BLaER1 (cell line): ENCODE measurements around the gene IL31.

Source experiments
- H3K27ac ChIP-seq: shearing (Covaris generic); formaldehyde crosslinking; 2 replicates; pipeline ENCODE4 v1.8.1; 2022
- H3K27me3 ChIP-seq: shearing (Covaris generic); formaldehyde crosslinking; 2 replicates; pipeline ENCODE4 v1.8.1; 2022
- H3K36me3 ChIP-seq: shearing (Covaris generic); formaldehyde crosslinking; 2 replicates; pipeline ENCODE4 v1.8.1; 2022
- H3K4me1 ChIP-seq: shearing (Covaris generic); formaldehyde crosslinking; 2 replicates; pipeline ENCODE4 v1.8.1; 2022
- H3K4me2 ChIP-seq: shearing (Covaris generic); formaldehyde crosslinking; 2 replicates; pipeline ENCODE4 v1.8.1; 2022
- H3K4me3 ChIP-seq: shearing (Covaris generic); formaldehyde crosslinking; 2 replicates; pipeline ENCODE4 v1.8.1; 2022
- H3K9ac ChIP-seq: shearing (Covaris generic); formaldehyde crosslinking; 2 replicates; pipeline ENCODE4 v1.8.1; 2022
- H3K9me3 ChIP-seq: shearing (Covaris generic); formaldehyde crosslinking; 2 replicates; pipeline ENCODE4 v1.8.1; 2022
- H4K20me1 ChIP-seq: shearing (Covaris generic); formaldehyde crosslinking; 2 replicates; pipeline ENCODE4 v1.8.1; 2022
- Cebpa-rat ChIP-seq: shearing (Covaris generic); IDR thresholded peaks from 2 replicates; pipeline ENCODE4 v1.8.1; 2022

IL31 gene

DNA sequence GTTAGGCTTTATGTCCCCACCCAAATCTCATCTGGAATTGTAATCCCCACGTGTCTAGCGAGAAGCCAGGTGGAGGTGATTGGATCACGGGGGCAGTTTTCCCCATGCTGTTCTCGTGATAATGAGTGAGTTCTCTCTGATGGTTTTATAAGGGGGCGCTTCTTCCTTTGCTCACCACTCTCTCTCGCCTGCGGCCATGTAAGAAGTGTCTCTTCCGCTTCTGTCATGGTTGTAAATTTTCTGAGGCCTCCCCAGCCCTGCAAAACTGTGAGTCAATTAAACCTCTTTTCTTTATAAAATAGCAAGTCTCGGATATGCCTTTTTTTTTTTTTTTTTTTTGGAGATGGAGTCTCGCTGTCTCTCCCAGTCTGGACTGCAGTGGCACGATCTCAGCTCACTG, 13.3 kb downstream of the IL31 start:
- Histone ChIP-seq H3K9me3 (no peaks in the 10 kb centered on the region), H4K20me1 (no peaks in the 10 kb centered on the region), H3K36me3 (no peaks in the 10 kb centered on the region), H3K4me3 (no peak overlapping the region), H3K4me1 (peaks cover 21% of the 10 kb centered on the region), H3K4me2 (no peak overlapping the region), H3K27me3 (no peaks in the 10 kb centered on the region), H3K9ac (no peak overlapping the region), H3K27ac (no peak overlapping the region)
- TF ChIP-seq Cebpa-rat = no peak

DNA sequence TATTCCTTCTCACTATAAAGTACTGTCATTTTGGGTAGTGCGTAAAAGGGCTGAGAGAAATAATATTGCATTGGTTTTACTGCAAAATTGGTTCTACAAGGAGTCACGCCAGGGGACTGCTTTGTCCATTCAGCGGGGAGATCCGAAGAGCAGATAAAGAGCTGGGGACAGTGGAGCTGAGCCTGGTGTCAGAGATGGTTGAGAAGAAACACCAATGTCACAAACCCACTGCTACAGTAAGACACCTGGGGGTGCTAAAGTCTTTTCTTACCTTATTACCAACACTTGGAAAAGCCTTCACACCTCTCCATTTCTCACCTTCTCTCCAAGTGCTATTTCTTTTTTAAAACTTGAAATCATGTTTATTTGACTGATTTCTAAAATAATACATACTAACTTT, 14.1 kb downstream of the IL31 start:
- H3K9me3 ChIP-seq = no peaks in the 10 kb centered on the region

DNA sequence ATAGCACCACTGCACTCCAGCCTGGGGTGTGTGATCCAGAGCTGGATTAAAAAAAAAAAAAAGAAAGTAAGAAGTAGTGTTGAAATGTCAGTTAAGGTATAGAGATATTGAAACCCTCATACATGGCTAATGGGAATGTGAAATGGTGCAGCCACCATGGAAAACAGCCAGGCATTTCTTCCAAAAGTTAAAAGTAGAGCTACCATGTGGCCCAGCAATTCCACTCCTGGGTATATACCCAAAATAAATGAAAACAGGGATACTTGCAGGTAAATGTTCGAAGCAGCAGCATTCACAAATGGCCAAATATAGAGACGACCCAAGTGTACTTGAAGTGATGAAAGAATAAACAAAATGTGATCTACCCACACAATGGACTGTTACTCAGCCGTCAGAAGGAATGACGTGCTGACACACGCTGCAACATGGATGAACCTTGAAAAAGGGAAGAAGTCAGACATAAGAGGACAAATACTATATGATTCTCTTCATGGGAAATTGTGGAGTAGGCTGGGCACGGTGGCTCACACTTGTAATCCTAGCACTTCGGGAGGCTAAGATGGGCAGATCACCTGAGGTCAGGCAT, 15.2 kb downstream of the IL31 start:
- Histone ChIP-seq H3K9ac (no peak overlapping the region), H3K36me3 (peaks cover 4% of the 10 kb centered on the region; the same call in 1 of the 2 replicates), H3K9me3 (no peaks in the 10 kb centered on the region)

More for the DNA sequence above, 14.1 kb downstream of the IL31 start:
- peaks cover 21% of the 10 kb centered on the region for H3K4me1 ChIP-seq
- no peak overlapping the region for H3K4me3 ChIP-seq
- no peaks in the 10 kb centered on the region for H3K27me3 ChIP-seq
- H3K9ac ChIP-seq = no peak overlapping the region
- no peak overlapping the region for H3K27ac ChIP-seq
- no peak overlapping the region for H3K4me2 ChIP-seq
- H4K20me1 ChIP-seq = no peaks in the 10 kb centered on the region
- TF ChIP-seq Cebpa-rat = no peak
- peaks cover 4% of the 10 kb centered on the region; the same call in 1 of the 2 replicates for H3K36me3 ChIP-seq

DNA sequence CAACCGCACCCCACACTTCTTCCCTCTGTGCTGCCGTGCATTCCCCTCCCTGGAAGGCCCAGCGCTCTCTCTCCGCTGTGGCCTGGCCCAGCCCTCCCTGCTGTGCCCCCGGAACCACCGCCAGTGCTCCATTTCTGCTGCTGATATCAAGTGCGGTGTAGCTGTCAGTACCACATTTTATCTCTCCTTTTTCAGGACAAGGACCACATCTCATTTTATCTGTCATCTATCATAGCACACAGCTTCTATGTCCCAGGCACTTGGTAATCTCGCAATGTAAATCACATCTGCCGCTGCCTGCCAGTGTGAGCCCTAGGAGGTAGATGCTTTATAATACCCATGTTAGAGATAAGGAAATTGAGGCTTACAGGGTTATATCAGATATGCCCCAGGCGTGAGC, 18.3 kb downstream of the IL31 start:
- no peak overlapping the region for H3K4me3 ChIP-seq
- peaks cover 4% of the 10 kb centered on the region; the same call in 1 of the 2 replicates for H3K36me3 ChIP-seq
- H3K4me2 ChIP-seq = no peak overlapping the region
- no peaks in the 10 kb centered on the region for H3K27me3 ChIP-seq
- H3K9me3 ChIP-seq = no peaks in the 10 kb centered on the region
- no peak for TF ChIP-seq Cebpa-rat
- H4K20me1 ChIP-seq = no peaks in the 10 kb centered on the region
- peaks cover 26% of the 10 kb centered on the region for H3K4me1 ChIP-seq
- no peak overlapping the region for H3K27ac ChIP-seq
- H3K9ac ChIP-seq = no peak overlapping the region

More for the DNA sequence above, 15.2 kb downstream of the IL31 start:
- Histone ChIP-seq H3K27me3 (no peaks in the 10 kb centered on the region), H4K20me1 (no peaks in the 10 kb centered on the region), H3K4me3 (no peak overlapping the region), H3K4me2 (no peak overlapping the region), H3K4me1 (peaks cover 21% of the 10 kb centered on the region), H3K27ac (no peak overlapping the region)
- no peak for TF ChIP-seq Cebpa-rat

DNA sequence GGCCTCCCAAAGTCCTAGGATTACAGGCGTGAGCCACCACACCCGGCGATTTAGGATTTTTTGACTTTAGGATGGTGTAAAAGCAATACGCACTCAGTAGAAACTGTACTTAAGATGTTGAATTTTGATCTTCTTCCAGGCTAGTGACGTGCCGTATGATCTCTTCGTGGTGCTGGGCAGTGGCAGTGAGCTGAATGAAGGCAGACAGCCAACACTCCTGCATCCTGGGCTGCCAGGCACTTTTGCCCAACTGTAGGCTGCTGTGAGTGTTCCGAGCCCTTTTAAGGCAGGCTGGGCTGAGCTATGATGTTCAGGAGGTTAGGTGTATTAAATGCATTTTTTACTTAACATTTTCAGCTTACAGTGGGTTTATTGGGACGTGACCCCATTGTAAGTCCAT, 21.3 kb downstream of the IL31 start:
- Histone ChIP-seq H3K9me3 (no peaks in the 10 kb centered on the region), H3K27ac (no peak overlapping the region), H3K4me1 (peaks cover 12% of the 10 kb centered on the region), H3K9ac (no peak overlapping the region), H4K20me1 (peaks cover 16% of the 10 kb centered on the region), H3K27me3 (no peaks in the 10 kb centered on the region), H3K36me3 (peaks cover 7% of the 10 kb centered on the region; the same call in 1 of the 2 replicates), H3K4me3 (no peak overlapping the region), H3K4me2 (no peak overlapping the region)
- no peak for TF ChIP-seq Cebpa-rat

DNA sequence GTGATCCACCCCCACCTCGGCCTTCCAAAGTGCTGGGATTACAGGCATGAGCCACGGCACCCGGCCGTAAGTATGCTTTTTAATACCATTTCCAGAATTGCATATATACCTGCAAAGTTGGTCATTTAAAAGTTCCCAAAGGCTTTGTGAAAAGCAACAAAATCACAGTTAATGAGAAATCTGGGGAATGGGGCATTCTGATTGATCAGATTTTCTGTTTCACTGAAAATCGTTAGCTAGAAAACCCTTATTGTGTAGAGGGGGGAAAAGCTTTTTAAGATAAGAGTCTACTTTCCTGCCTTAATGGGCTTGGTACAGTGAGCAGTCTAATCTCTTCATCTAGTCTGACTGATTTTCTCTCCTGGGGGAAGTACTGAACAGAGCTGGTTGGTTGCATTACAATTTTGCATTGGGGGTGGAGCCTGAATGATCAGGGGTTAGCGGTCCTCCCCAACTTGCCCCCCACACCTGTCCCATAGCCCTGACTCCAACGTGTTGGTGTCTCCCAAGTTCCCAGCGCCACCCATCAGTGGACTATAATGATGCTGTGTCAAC, 23.8 kb downstream of the IL31 start:
- Histone ChIP-seq H3K4me2 (no peak overlapping the region), H3K27me3 (no peaks in the 10 kb centered on the region)
- TF ChIP-seq Cebpa-rat = no peak

DNA sequence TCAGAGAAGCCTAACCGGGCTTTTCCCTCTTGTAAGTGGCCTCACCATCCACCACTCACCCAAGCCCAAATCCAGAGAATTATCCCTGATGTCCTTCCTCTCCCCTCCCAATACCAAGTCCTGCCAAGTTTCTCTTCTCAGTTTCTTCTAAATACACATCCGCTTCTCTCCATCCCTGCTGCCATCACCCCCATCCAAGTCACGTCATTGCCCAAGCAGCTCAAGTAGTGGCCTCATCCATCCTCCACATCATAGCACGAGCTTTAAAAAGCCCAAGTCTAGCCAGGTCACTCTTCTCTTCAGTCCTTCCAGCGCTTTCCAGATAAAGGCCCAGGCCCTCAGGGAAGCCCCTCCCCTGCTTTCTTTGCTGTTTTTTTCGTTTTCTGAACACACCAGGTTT, 25.4 kb downstream of the IL31 start:
- H3K4me1 ChIP-seq = peaks cover 11% of the 10 kb centered on the region
- H4K20me1 ChIP-seq = peaks cover 57% of the 10 kb centered on the region
- TF ChIP-seq Cebpa-rat = no peak
- H3K9ac ChIP-seq = no peak overlapping the region
- no peak overlapping the region for H3K4me2 ChIP-seq
- peaks cover 38% of the 10 kb centered on the region for H3K36me3 ChIP-seq
- H3K27me3 ChIP-seq = no peaks in the 10 kb centered on the region
- H3K4me3 ChIP-seq = no peak overlapping the region
- H3K27ac ChIP-seq = no peak overlapping the region
- no peaks in the 10 kb centered on the region for H3K9me3 ChIP-seq

More for the DNA sequence above, 23.8 kb downstream of the IL31 start:
- no peaks in the 10 kb centered on the region for H3K9me3 ChIP-seq
- peaks cover 23% of the 10 kb centered on the region for H3K36me3 ChIP-seq
- peaks cover 11% of the 10 kb centered on the region for H3K4me1 ChIP-seq
- H3K4me3 ChIP-seq = no peak overlapping the region
- no peak overlapping the region for H3K9ac ChIP-seq
- H3K27ac ChIP-seq = no peak overlapping the region
- H4K20me1 ChIP-seq = peaks cover 42% of the 10 kb centered on the region

DNA sequence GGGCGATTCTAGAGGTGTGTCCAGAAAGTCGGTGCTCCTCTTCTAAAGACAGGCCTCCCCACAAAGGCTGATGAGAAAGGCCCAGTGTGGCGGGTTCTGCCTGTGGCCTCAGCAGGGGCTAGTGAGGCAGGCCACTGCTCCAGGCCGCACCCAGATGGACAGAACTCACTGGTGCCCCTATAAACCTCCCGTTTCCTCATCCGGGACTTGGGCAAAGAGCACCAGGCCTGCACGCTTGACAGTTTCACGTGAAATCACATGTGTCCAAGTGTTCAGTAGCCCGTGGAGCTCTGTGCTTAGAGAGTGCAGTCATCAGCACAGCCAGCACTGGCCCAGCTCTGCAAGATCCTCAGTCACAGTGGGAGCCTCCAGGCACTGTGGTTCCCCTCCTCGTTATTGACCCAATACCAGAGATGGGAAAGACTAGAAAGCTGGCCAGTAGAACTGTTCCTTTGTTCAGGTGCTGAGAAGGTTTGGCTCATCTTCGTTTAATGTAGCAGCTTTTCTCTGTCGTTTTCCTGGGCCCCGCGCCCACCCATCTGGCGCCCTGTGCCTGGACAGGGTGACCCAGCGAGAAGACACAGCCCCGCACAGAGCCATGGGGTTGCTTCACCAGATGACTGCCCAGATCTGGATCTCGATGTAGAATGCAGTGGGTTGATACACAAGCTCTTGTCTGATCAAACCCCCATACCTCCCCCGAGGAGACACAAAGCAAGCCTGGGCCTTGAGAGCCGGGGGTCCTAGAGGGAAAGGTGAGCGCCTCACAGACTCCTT, 26.3 kb downstream of the IL31 start:
- H3K9ac ChIP-seq = no peak overlapping the region
- TF ChIP-seq Cebpa-rat = no peak
- H3K4me3 ChIP-seq = no peak overlapping the region
- peaks cover 67% of the 10 kb centered on the region for H4K20me1 ChIP-seq
- no peak overlapping the region for H3K27ac ChIP-seq
- peaks cover 48% of the 10 kb centered on the region for H3K36me3 ChIP-seq
- H3K4me2 ChIP-seq = no peak overlapping the region
- H3K27me3 ChIP-seq = no peaks in the 10 kb centered on the region
- no peaks in the 10 kb centered on the region for H3K9me3 ChIP-seq
- H3K4me1 ChIP-seq = peaks cover 16% of the 10 kb centered on the region

DNA sequence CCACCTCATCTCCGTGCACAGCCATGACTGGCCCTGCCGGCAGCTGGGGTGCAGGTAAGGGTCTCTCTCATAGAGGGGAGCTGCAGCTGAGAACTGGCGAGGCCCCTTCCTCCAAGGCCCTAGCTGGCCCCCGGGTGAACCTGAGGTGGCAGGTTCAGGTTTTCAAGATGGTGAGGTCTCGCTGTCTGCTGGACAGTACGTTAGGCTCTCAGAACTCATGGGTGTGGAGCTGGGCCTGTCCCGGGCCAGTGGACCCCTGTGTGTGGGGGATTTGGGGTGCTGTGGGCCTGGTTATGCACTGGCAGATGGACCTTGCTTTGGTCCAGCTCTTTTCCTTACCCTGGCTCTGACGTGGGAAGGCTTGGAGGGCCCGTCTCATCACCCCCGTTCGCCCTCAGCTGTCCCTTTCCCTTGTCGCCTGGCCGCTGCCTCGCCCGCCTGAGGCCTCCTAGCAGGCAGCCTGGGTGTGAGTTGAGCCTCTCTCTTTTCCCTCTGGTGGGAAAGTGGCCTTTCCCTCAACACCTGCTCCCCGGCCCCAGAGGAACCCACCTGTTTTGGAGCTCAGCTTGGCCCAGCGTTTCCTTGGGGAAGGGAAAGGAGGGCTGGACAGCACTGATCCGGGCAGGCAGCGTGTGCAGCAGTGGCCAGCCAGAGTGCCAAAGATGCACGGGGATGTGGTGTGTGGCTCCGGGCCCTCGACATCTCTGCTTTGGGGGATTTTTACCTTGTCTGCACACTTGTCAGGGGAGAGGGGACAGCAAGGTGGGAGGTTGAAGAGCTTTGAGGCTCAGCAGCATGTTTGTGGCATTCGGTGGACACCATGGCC, 28.3 kb downstream of the IL31 start:
- H3K27me3 ChIP-seq = no peaks in the 10 kb centered on the region
- no peak overlapping the region for H3K9ac ChIP-seq
- H3K4me1 ChIP-seq = peaks cover 23% of the 10 kb centered on the region
- peaks cover 87% of the 10 kb centered on the region for H4K20me1 ChIP-seq
- TF ChIP-seq Cebpa-rat = no peak
- no peak overlapping the region for H3K4me2 ChIP-seq
- no peaks in the 10 kb centered on the region for H3K9me3 ChIP-seq
- H3K4me3 ChIP-seq = no peak overlapping the region
- peaks cover 67% of the 10 kb centered on the region for H3K36me3 ChIP-seq
- H3K27ac ChIP-seq = no peak overlapping the region
